AG10803 (cell line): ENCODE data around the gene DEFB124.
"Not testable (repeated sequence)": the region's sequence is repeated elsewhere in the genome, so short reads cannot be mapped to it uniquely, and the experiment has no call there.

Experiments
- DNase-seq: peaks from one replicate; pipeline ENCODE4 v3.0.0; 2010; ENCODE audit warnings: low read depth
- H3K4me3 ChIP-seq: 2 replicates; pipeline ENCODE4 v1.5.1; 2011; ENCODE audit warnings: mild to moderate bottlenecking, low read length, control low read depth
- CTCF ChIP-seq: conservative IDR thresholded peaks from 2 replicates; pipeline ENCODE4 v1.5.1; 2011; ENCODE audit warnings: mild to moderate bottlenecking, low read length, control low read depth, inconsistent platforms

DEFB124 gene

GRCh38 chr20:31515775-31516107 is 40.8 kb upstream of the DEFB124 start:
- TF ChIP-seq CTCF: no peak
- no peak for DNase-seq
- peak overlapping the region; percentile 96 for H3K4me3 ChIP-seq

GRCh38 chr20:31515072-31515774 is 40.3 kb upstream of the DEFB124 start:
- H3K4me3 ChIP-seq: peak overlapping the region; percentile 96
- DNase-seq: no peak
- TF ChIP-seq CTCF: no peak

- peak; percentile 93 for DNase-seq
- H3K4me3 ChIP-seq: peak within 1 kb of the TSS; percentile 96
- peak; percentile 44 for TF ChIP-seq CTCF
These were observed 39.5 kb upstream of the DEFB124 start, which contains the start of gene HM13 for GRCh38 chr20:31514154-31515071. HM13 (plus strand) TSS chr20:31514442; CDS start chr20:31514552, 110 bp downstream.

- DNase-seq: no peak
- no peak overlapping the region for H3K4me3 ChIP-seq
- no peak for TF ChIP-seq CTCF
These were observed 33.8 kb upstream of the DEFB124 start for GRCh38 chr20:31508517-31509244.

GRCh38 chr20:31505903-31506302 is 31.0 kb upstream of the DEFB124 start:
- H3K4me3 ChIP-seq: no peak overlapping the region
- no peak for TF ChIP-seq CTCF
- DNase-seq: no peak

- peak; percentile 85 for TF ChIP-seq CTCF
- not testable (repeated sequence) for H3K4me3 ChIP-seq
- peak; percentile 71 for DNase-seq
These were observed 28.2 kb upstream of the DEFB124 start for GRCh38 chr20:31502884-31503673.
